K562 (cell line): Measurements from ENCODE around the gene SRM. TPM values are rescaled to one million over a fixed set of nuclear protein-coding genes. Genes with fewer than 3 reads are reported as not detected.

Experiments
- BHLHE40 ChIP-seq: IDR thresholded peaks from 2 replicates; pipeline ENCODE4 v1.6.1; 2011; ENCODE audit warnings: low read length, improper control_type of control experiment
- CHD1 ChIP-seq: fragments of 200-600 bp; sonication (generic); IDR thresholded peaks from one replicate; pipeline ENCODE4 v1.6.1; 2012; ENCODE audit warnings: mild to moderate bottlenecking, moderate library complexity, low read length, inconsistent platforms
- EP300 ChIP-seq: IDR thresholded peaks from 2 replicates; pipeline ENCODE4 v1.6.1; 2012; ENCODE audit warnings: low read length, improper control_type of control experiment
- HDAC8 ChIP-seq: fragments of 450-650 bp; IDR thresholded peaks from 2 replicates; pipeline ENCODE4 v1.6.1; 2016; ENCODE audit warnings: mild to moderate bottlenecking, missing genetic modification characterization, moderate library complexity, missing compliant biosample characterization
- NCOA4 ChIP-seq: fragments of 450-650 bp; IDR thresholded peaks from 2 replicates; pipeline ENCODE4 v1.6.1; 2018; ENCODE audit warnings: mild to moderate bottlenecking; ENCODE audit not compliant: partially characterized antibody
- NUFIP1 ChIP-seq: fragments of 450-650 bp; IDR thresholded peaks from 2 replicates; pipeline ENCODE4 v1.6.1; 2018; ENCODE audit not compliant: partially characterized antibody
- RBM39 ChIP-seq: fragments of 200-400 bp; formaldehyde crosslinking; optimal IDR thresholded peaks from 2 replicates; pipeline ENCODE3; 2018; ENCODE audit warnings: low read depth, low read length
- SETDB1 ChIP-seq: IDR thresholded peaks from one replicate; pipeline ENCODE4 v1.6.1; 2012; ENCODE audit warnings: low read length, control low read depth, inconsistent platforms
- SREBF1 ChIP-seq: fragments of 150-350 bp; IDR thresholded peaks from 2 replicates; pipeline ENCODE4 v1.6.1; 2014; ENCODE audit warnings: antibody characterized with exemption, low read depth, low read length, borderline replicate concordance
- UBTF ChIP-seq, 2 experiments: IDR thresholded peaks; 2 replicates each; pipeline ENCODE4 v1.6.1; 2012; ENCODE audit warnings: improper control_type of control experiment in 2 of 2, low read depth in 2 of 2, low read length in 2 of 2, borderline replicate concordance in 1 of 2
- XRCC4 ChIP-seq: IDR thresholded peaks from one replicate; pipeline ENCODE4 v1.6.1; 2011; ENCODE audit not compliant: insufficient read depth, insufficient read length; ENCODE audit errors: extremely low read depth
- ZNF12 ChIP-seq: sonication (generic); formaldehyde crosslinking; IDR thresholded peaks from 2 replicates; pipeline ENCODE4 v1.4.0; 2020; ENCODE audit warnings: mild to moderate bottlenecking, missing genetic modification reagents
- ZNF174 ChIP-seq: fragments of 250-450 bp; sonication (Bioruptor Pico); IDR thresholded peaks from 2 replicates; pipeline ENCODE4 v1.4.0; 2020; ENCODE audit warnings: mild to moderate bottlenecking
- ZNF197 ChIP-seq: fragments of 200-800 bp; sonication (Bioruptor generic); IDR thresholded peaks from 2 replicates; pipeline ENCODE4 v1.6.1; 2016; ENCODE audit warnings: low read depth, missing genetic modification characterization, missing compliant biosample characterization
- ZNF224 ChIP-seq: sonication (generic); formaldehyde crosslinking; IDR thresholded peaks from 2 replicates; pipeline ENCODE4 v1.8.0; 2022; ENCODE audit warnings: mild to moderate bottlenecking, missing genetic modification reagents
- ZNF347 ChIP-seq: fragments of 450-650 bp; formaldehyde crosslinking; IDR thresholded peaks from 2 replicates; pipeline ENCODE4 v1.4.0; 2020; ENCODE audit warnings: low read depth, mild to moderate bottlenecking, moderate library complexity
- ZNF507 ChIP-seq: conservative IDR thresholded peaks from 2 replicates; pipeline ENCODE4 v1.6.1; 2017; ENCODE audit warnings: missing genetic modification characterization, missing compliant biosample characterization
- ZNF583 ChIP-seq: fragments of 250-450 bp; sonication (Bioruptor Pico); IDR thresholded peaks from 2 replicates; pipeline ENCODE4 v1.4.0; 2020
- ZNF586 ChIP-seq: fragments of 450-650 bp; formaldehyde crosslinking; conservative IDR thresholded peaks from 2 replicates; pipeline ENCODE4 v1.4.0; 2020; ENCODE audit warnings: mild to moderate bottlenecking, moderate library complexity
- ZNF764 ChIP-seq: fragments of 250-450 bp; sonication (Bioruptor Pico); IDR thresholded peaks from 2 replicates; pipeline ENCODE4 v1.4.0; 2020; ENCODE audit warnings: low read depth, mild to moderate bottlenecking, moderate library complexity
- ZNF766 ChIP-seq: fragments of 200-800 bp; sonication (Bioruptor generic); conservative IDR thresholded peaks from 2 replicates; pipeline ENCODE4 v1.6.1; 2016; ENCODE audit warnings: missing genetic modification characterization, missing compliant biosample characterization
- polyA plus RNA-seq, 8 experiments: library from polyadenylated mRNA; depleted of rRNA in 4 of 8; stranded (reverse) in 5 of 8; unstranded in 3 of 8; fragments of >200 nt; fragmentation: Nextera tagmentation in 2 of 8; fragmentation: Illumina TruSeq in 1 of 8; extraction: Ambion mirVana in 2 of 8; extraction: Trizol in 1 of 8; gene quantifications; 2 replicates each; pipeline versions ENCODE4 v1.2.1 to v1.2.3, GENCODE V29; 2011 to 2014; ENCODE audit warnings: inconsistent platforms in 1 of 8, missing spikeins in 1 of 8
- total RNA-seq, 7 experiments: library from RNA; depleted of rRNA in 6 of 7; stranded (reverse); fragments of >200 nt in 6 of 7; fragmentation: Illumina TruSeq in 2 of 7; extraction: Trizol in 2 of 7; gene quantifications; 2 replicates each; pipeline versions ENCODE4 v1.2.1 to v1.2.3, GENCODE V29; 2011 to 2021; ENCODE audit warnings: low replicate concordance in 1 of 7
- TF ChIP-seq, protein P1 (sequence below): fragments of 250-450 bp; sonication (Bioruptor Pico); IDR thresholded peaks from 2 replicates; pipeline ENCODE4 v1.4.0; 2020; ENCODE audit warnings: mild to moderate bottlenecking, moderate library complexity, borderline replicate concordance
- TF ChIP-seq, protein P2 (sequence below): IDR thresholded peaks from 3 replicates; pipeline ENCODE4 v1.6.1; 2011; ENCODE audit warnings: borderline replicate concordance, mild to moderate bottlenecking; ENCODE audit not compliant: insufficient read length, insufficient read depth

Gene SRM
- total and polyA plus RNA-seq, 9 of the 15 experiments (the other 6 are each of a cell fraction or from before 2014, with no cell fraction given): 23.9 to 373 (median 82.5) TPM

- TF ChIP-seq, protein P1, sequence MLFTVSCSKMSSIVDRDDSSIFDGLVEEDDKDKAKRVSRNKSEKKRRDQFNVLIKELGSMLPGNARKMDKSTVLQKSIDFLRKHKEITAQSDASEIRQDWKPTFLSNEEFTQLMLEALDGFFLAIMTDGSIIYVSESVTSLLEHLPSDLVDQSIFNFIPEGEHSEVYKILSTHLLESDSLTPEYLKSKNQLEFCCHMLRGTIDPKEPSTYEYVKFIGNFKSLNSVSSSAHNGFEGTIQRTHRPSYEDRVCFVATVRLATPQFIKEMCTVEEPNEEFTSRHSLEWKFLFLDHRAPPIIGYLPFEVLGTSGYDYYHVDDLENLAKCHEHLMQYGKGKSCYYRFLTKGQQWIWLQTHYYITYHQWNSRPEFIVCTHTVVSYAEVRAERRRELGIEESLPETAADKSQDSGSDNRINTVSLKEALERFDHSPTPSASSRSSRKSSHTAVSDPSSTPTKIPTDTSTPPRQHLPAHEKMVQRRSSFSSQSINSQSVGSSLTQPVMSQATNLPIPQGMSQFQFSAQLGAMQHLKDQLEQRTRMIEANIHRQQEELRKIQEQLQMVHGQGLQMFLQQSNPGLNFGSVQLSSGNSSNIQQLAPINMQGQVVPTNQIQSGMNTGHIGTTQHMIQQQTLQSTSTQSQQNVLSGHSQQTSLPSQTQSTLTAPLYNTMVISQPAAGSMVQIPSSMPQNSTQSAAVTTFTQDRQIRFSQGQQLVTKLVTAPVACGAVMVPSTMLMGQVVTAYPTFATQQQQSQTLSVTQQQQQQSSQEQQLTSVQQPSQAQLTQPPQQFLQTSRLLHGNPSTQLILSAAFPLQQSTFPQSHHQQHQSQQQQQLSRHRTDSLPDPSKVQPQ (CRISPR knock-in tag): no peak
- TF ChIP-seq ZNF766 (no peak), EP300 (no peak), XRCC4 (no peak), SETDB1 (no peak), ZNF764 (no peak), UBTF (IDR thresholded peaks at IDR 0.05; ENCODE audit: borderline replicate concordance in 1 of 2, low read depth in 2 of 2, low read length in 2 of 2) (peak in 1 of 2 experiments; percentile 40; a peak in 1 of 4 replicates), NUFIP1 (no peak), NCOA4 (no peak), ZNF224 (CRISPR knock-in tag) (no peak), ZNF12 (CRISPR knock-in tag) (no peak), ZNF507 (tag) (no peak), ZNF586 (CRISPR knock-in tag) (no peak), ZNF197 (CRISPR knock-in tag) (no peak), SREBF1 (no peak), BHLHE40 (0 out of 2 replicates have a peak, but pooled peaks have one; percentile 8), RBM39 (no peak), ZNF174 (no peak), ZNF347 (CRISPR knock-in tag) (no peak), HDAC8 (tag) (0 out of 2 replicates have a peak, but pooled peaks have one; percentile 36), ZNF583 (CRISPR knock-in tag) (no peak), CHD1 (peak; percentile 51)
- TF ChIP-seq, protein P2, sequence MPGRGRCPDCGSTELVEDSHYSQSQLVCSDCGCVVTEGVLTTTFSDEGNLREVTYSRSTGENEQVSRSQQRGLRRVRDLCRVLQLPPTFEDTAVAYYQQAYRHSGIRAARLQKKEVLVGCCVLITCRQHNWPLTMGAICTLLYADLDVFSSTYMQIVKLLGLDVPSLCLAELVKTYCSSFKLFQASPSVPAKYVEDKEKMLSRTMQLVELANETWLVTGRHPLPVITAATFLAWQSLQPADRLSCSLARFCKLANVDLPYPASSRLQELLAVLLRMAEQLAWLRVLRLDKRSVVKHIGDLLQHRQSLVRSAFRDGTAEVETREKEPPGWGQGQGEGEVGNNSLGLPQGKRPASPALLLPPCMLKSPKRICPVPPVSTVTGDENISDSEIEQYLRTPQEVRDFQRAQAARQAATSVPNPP: no peak
These were observed at the start of gene SRM (continued) for GRCh38 chr1:11059968-11060830.
